ENCODE measurements around the gene PRIM2. TPM values are rescaled to one million over a fixed set of nuclear protein-coding genes. Genes with fewer than 3 reads are reported as not detected.
"Not testable (repeated sequence)": the region's sequence is repeated elsewhere in the genome, so short reads cannot be mapped to it uniquely, and the experiment has no call there.

Gene PRIM2
- total RNA-seq, 1 donor from 2014 or later = 16.2 TPM

- Mint-ChIP-seq H3K4me1 (ENCODE audit: unreplicated experiment) (no peaks in the 10 kb centered on the region), H3K4me3 (ENCODE audit: unreplicated experiment) (no peak overlapping the region), H3K36me3 (ENCODE audit: low read depth, unreplicated experiment) (no peaks in the 10 kb centered on the region), H3K27me3 (ENCODE audit: unreplicated experiment) (no peaks in the 10 kb centered on the region), H3K27ac (ENCODE audit: unreplicated experiment) (no peak overlapping the region), H3K9me3 (ENCODE audit: unreplicated experiment) (no peaks in the 10 kb centered on the region)
- DNase-seq (ENCODE audit: low spot score) = no peak
- TF ChIP-seq CTCF (IDR thresholded peaks at IDR 0.05; ENCODE audit: unreplicated experiment) = no peak
Measured at GRCh38 chr6:57310817-57311157, 6.6 kb upstream of the PRIM2 start.

- not testable (repeated sequence) for H3K27ac Mint-ChIP-seq (ENCODE audit: unreplicated experiment); H3K4me1 Mint-ChIP-seq (ENCODE audit: unreplicated experiment); H3K4me3 Mint-ChIP-seq (ENCODE audit: unreplicated experiment); H3K36me3 Mint-ChIP-seq (ENCODE audit: low read depth, unreplicated experiment); DNase-seq (ENCODE audit: low spot score); H3K27me3 Mint-ChIP-seq (ENCODE audit: unreplicated experiment); H3K9me3 Mint-ChIP-seq (ENCODE audit: unreplicated experiment)
Measured at GRCh38 chr6:57311300-57312003, 6.0 kb upstream of the PRIM2 start.

GRCh38 chr6:57312004-57312345 is 5.5 kb upstream of the PRIM2 start:
- Mint-ChIP-seq H3K4me3 (ENCODE audit: unreplicated experiment) (no peak overlapping the region), H3K4me1 (ENCODE audit: unreplicated experiment) (no peaks in the 10 kb centered on the region), H3K9me3 (ENCODE audit: unreplicated experiment) (no peaks in the 10 kb centered on the region), H3K27ac (ENCODE audit: unreplicated experiment) (no peak overlapping the region), H3K36me3 (ENCODE audit: low read depth, unreplicated experiment) (no peaks in the 10 kb centered on the region), H3K27me3 (ENCODE audit: unreplicated experiment) (no peaks in the 10 kb centered on the region)
- no peak for DNase-seq (ENCODE audit: low spot score)
- TF ChIP-seq CTCF (IDR thresholded peaks at IDR 0.05; ENCODE audit: unreplicated experiment) = no peak

- no peak for DNase-seq (ENCODE audit: low spot score)
- no peak for TF ChIP-seq CTCF (IDR thresholded peaks at IDR 0.05; ENCODE audit: unreplicated experiment)
- no peak overlapping the region for H3K27ac Mint-ChIP-seq (ENCODE audit: unreplicated experiment)
- no peaks in the 10 kb centered on the region for H3K9me3 Mint-ChIP-seq (ENCODE audit: unreplicated experiment)
- H3K27me3 Mint-ChIP-seq (ENCODE audit: unreplicated experiment) = no peaks in the 10 kb centered on the region
- H3K4me1 Mint-ChIP-seq (ENCODE audit: unreplicated experiment) = peaks cover 5% of the 10 kb centered on the region
- no peak overlapping the region for H3K4me3 Mint-ChIP-seq (ENCODE audit: unreplicated experiment)
- no peaks in the 10 kb centered on the region for H3K36me3 Mint-ChIP-seq (ENCODE audit: low read depth, unreplicated experiment)
Measured at GRCh38 chr6:57313009-57313408, 4.4 kb upstream of the PRIM2 start.

GRCh38 chr6:57313711-57314471 is 3.5 kb upstream of the PRIM2 start:
- Mint-ChIP-seq H3K27me3 (ENCODE audit: unreplicated experiment) (no peaks in the 10 kb centered on the region), H3K4me3 (ENCODE audit: unreplicated experiment) (no peak overlapping the region), H3K27ac (ENCODE audit: unreplicated experiment) (no peak overlapping the region), H3K9me3 (ENCODE audit: unreplicated experiment) (no peaks in the 10 kb centered on the region), H3K36me3 (ENCODE audit: low read depth, unreplicated experiment) (no peaks in the 10 kb centered on the region), H3K4me1 (ENCODE audit: unreplicated experiment) (peaks cover 5% of the 10 kb centered on the region)
- no peak for TF ChIP-seq CTCF (IDR thresholded peaks at IDR 0.05; ENCODE audit: unreplicated experiment)
- no peak for DNase-seq (ENCODE audit: low spot score)
